Testis (tissue), 2 donors: Measurements from ENCODE around the gene ESPNL.

Experiments
- POLR2A ChIP-seq: fragments of 450-650 bp; IDR thresholded peaks from one replicate; pipeline ENCODE4 v1.6.1; 2017; ENCODE audit warnings: antibody characterized with exemption, mild to moderate bottlenecking, moderate library complexity
- TF ChIP-seq, protein P1 (sequence below), 3 experiments: fragments of 450-650 bp in 2 of 3; fragments of 200-600 bp in 1 of 3; sonication (generic) in 1 of 3; IDR thresholded peaks; one replicate each; pipeline ENCODE4 v1.5.1; 2016 to 2019; ENCODE audit warnings: antibody characterized with exemption in 3 of 3, mild to moderate bottlenecking in 2 of 3, moderate library complexity in 1 of 3

DNA sequence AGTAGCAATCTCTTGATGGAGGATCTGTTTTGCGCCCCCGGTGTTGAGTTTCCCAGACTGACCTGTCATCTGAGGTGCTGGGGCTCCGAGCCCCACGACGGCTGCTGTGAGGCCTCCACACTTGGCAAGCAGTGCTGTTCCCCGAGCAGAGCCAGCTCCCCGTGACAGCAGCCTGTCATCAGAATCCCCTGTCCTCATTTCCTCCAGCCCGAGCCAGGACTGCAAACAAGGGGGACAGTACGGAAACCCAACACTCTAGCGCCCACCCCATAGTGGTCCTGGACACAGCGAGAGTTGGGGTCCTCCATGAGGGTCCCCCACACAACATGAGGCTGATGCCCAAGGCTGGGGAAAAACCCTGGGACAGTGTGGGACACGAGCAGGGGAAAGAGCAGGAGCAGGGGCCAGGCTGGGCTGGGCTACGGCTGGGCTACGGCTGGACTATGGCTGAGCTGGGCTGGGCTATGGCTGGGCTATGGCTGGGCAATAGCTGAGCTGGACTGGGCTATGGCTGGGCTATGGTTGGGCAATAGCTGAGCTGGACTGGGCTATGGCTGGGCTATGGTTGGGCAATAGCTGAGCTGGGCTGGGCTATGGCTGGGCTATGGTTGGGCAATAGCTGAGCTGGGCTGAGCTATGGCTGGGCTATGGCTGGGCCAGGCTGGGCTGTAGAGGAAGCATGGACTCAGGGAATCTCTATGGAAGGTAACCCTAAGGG lies 36.8 kb downstream of the ESPNL start:
- TF ChIP-seq, protein P1, sequence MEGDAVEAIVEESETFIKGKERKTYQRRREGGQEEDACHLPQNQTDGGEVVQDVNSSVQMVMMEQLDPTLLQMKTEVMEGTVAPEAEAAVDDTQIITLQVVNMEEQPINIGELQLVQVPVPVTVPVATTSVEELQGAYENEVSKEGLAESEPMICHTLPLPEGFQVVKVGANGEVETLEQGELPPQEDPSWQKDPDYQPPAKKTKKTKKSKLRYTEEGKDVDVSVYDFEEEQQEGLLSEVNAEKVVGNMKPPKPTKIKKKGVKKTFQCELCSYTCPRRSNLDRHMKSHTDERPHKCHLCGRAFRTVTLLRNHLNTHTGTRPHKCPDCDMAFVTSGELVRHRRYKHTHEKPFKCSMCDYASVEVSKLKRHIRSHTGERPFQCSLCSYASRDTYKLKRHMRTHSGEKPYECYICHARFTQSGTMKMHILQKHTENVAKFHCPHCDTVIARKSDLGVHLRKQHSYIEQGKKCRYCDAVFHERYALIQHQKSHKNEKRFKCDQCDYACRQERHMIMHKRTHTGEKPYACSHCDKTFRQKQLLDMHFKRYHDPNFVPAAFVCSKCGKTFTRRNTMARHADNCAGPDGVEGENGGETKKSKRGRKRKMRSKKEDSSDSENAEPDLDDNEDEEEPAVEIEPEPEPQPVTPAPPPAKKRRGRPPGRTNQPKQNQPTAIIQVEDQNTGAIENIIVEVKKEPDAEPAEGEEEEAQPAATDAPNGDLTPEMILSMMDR (IDR thresholded peaks at IDR 0.05) = no peak
- TF ChIP-seq POLR2A = no peak
